Trophoblast cell (in vitro differentiated cells and primary cell): ENCODE results near the gene NEUROG1.
"Not testable (repeated sequence)": the region's sequence is repeated elsewhere in the genome, so short reads cannot be mapped to it uniquely, and the experiment has no call there.

ENCODE experiments used
- DNase-seq, 2 donors: peaks; one replicate each; pipeline ENCODE4 v3.0.0-alpha.2; 2016
- H2AFZ ChIP-seq: 2 replicates; pipeline ENCODE4 v1.6.1; 2013; ENCODE audit warnings: low read length, moderate library complexity, mild to moderate bottlenecking; ENCODE audit not compliant: insufficient read depth, poor library complexity
- H2AK5ac ChIP-seq: 2 replicates; pipeline ENCODE4 v1.6.1; 2013; ENCODE audit warnings: mild to moderate bottlenecking, low read length
- H2BK120ac ChIP-seq: 2 replicates; pipeline ENCODE4 v1.6.1; 2013; ENCODE audit warnings: low read length, mild to moderate bottlenecking, moderate library complexity; ENCODE audit not compliant: insufficient read depth, poor library complexity
- H2BK12ac ChIP-seq: 2 replicates; pipeline ENCODE4 v1.6.1; 2013; ENCODE audit warnings: mild to moderate bottlenecking, low read length, moderate library complexity
- H2BK5ac ChIP-seq: 2 replicates; pipeline ENCODE4 v1.6.1; 2013; ENCODE audit warnings: low read length, low read depth, moderate library complexity, mild to moderate bottlenecking; ENCODE audit not compliant: poor library complexity
- H3K14ac ChIP-seq: 2 replicates; pipeline ENCODE4 v1.6.1; 2013; ENCODE audit warnings: mild to moderate bottlenecking, low read length
- H3K18ac ChIP-seq: 2 replicates; pipeline ENCODE4 v1.6.1; 2013; ENCODE audit warnings: mild to moderate bottlenecking, low read length
- H3K23ac ChIP-seq: 2 replicates; pipeline ENCODE4 v1.6.1; 2013; ENCODE audit warnings: low read length
- H3K27ac ChIP-seq: 2 replicates; pipeline ENCODE4 v1.5.1; 2013; ENCODE audit warnings: low read depth, mild to moderate bottlenecking, inconsistent platforms, low read length, moderate library complexity
- H3K27me3 ChIP-seq: 2 replicates; pipeline ENCODE4 v1.6.1; 2013; ENCODE audit warnings: inconsistent platforms, mild to moderate bottlenecking, low read length, moderate library complexity; ENCODE audit not compliant: insufficient read depth
- H3K36me3 ChIP-seq, 2 experiments: 1 replicate in 1 of 2; 2 replicates in 1 of 2; pipeline ENCODE4 v1.6.1; 2013; ENCODE audit warnings: low read length in 2 of 2, mild to moderate bottlenecking in 2 of 2, moderate library complexity in 1 of 2; ENCODE audit not compliant: insufficient read depth in 2 of 2, control insufficient read depth in 1 of 2
- H3K4ac ChIP-seq: 2 replicates; pipeline ENCODE4 v1.6.1; 2013; ENCODE audit warnings: low read depth, mild to moderate bottlenecking, low read length, moderate library complexity
- H3K4me1 ChIP-seq, 2 experiments: 1 replicate in 1 of 2; 2 replicates in 1 of 2; pipeline ENCODE4 v1.6.1; 2013; ENCODE audit warnings: low read length in 2 of 2, mild to moderate bottlenecking in 2 of 2, moderate library complexity in 1 of 2; ENCODE audit not compliant: insufficient read depth in 2 of 2, control insufficient read depth in 1 of 2
- H3K4me2 ChIP-seq: 2 replicates; pipeline ENCODE4 v1.6.1; 2013; ENCODE audit warnings: inconsistent platforms, mild to moderate bottlenecking, low read length, moderate library complexity
- H3K4me3 ChIP-seq: 2 replicates; pipeline ENCODE4 v1.5.1; 2013; ENCODE audit warnings: mild to moderate bottlenecking, low read depth, low read length, inconsistent platforms
- H3K79me1 ChIP-seq: one replicate; pipeline ENCODE4 v1.6.1; 2013; ENCODE audit warnings: low read length
- H3K79me2 ChIP-seq: 2 replicates; pipeline ENCODE4 v1.6.1; 2013; ENCODE audit warnings: low read length, mild to moderate bottlenecking; ENCODE audit not compliant: control insufficient read depth, insufficient read depth, poor library complexity
- H3K9ac ChIP-seq: 2 replicates; pipeline ENCODE4 v1.6.1; 2013; ENCODE audit warnings: mild to moderate bottlenecking, low read length
- H3K9me3 ChIP-seq: 2 replicates; pipeline ENCODE4 v1.6.1; 2013; ENCODE audit warnings: low read depth, mild to moderate bottlenecking, control low read depth, inconsistent platforms, low read length; ENCODE audit not compliant: insufficient read depth
- H4K12ac ChIP-seq: 2 replicates; pipeline ENCODE4 v1.6.1; 2013; ENCODE audit warnings: low read depth, mild to moderate bottlenecking, low read length, moderate library complexity
- H4K8ac ChIP-seq: 2 replicates; pipeline ENCODE4 v1.6.1; 2013; ENCODE audit warnings: low read depth, mild to moderate bottlenecking, low read length, moderate library complexity
- H4K91ac ChIP-seq: one replicate; pipeline ENCODE4 v1.6.1; 2013; ENCODE audit warnings: low read depth, mild to moderate bottlenecking, low read length, moderate library complexity
- WGBS: extraction: QIAGEN DNeasy Blood & Tissue Kit; methylation state at CpG from one replicate; pipeline ENCODE4 v1.1.7; 2013; ENCODE audit warnings: missing lambda C conversion rate; ENCODE audit not compliant: insufficient read length, insufficient coverage; ENCODE audit errors: extremely low coverage; 5-methylcytosine and 5-hydroxymethylcytosine counted together

NEUROG1 gene

GRCh38 chr5:135501965-135502364 lies 33.8 kb downstream of the NEUROG1 start:
- no peak overlapping the region for H2AK5ac ChIP-seq
- no peak overlapping the region for H3K18ac ChIP-seq
- peaks cover 4% of the 10 kb centered on the region for H3K27me3 ChIP-seq
- no peak overlapping the region for H3K27ac ChIP-seq
- H3K14ac ChIP-seq = no peak overlapping the region
- H3K23ac ChIP-seq = no peak overlapping the region
- no peak overlapping the region for H2BK120ac ChIP-seq
- DNase-seq = no peak
- no peak overlapping the region for H2BK5ac ChIP-seq
- H4K8ac ChIP-seq = no peak overlapping the region
- no peak overlapping the region for H2BK12ac ChIP-seq
- H3K79me2 ChIP-seq = no peaks in the 10 kb centered on the region
- H3K36me3 ChIP-seq = no peaks in the 10 kb centered on the region
- no peak overlapping the region for H3K9ac ChIP-seq
- H3K4me2 ChIP-seq = no peak overlapping the region
- H4K12ac ChIP-seq = no peak overlapping the region
- no peak overlapping the region for H3K4ac ChIP-seq
- no peaks in the 10 kb centered on the region for H3K79me1 ChIP-seq
- H2AFZ ChIP-seq = no peak overlapping the region
- H3K4me1 ChIP-seq = peaks cover 0 to 2% of the 10 kb centered on the region in 2 experiments
- WGBS = no CpG with 5 or more reads among the region's 2 CpGs
- no peak overlapping the region for H4K91ac ChIP-seq
- H3K9me3 ChIP-seq = no peaks in the 10 kb centered on the region
- H3K4me3 ChIP-seq = no peak overlapping the region

- Histone ChIP-seq H3K36me3 (no peaks in the 10 kb centered on the region), H3K14ac (no peak overlapping the region), H4K12ac (no peak overlapping the region), H3K79me1 (no peaks in the 10 kb centered on the region), H4K8ac (no peak overlapping the region), H3K79me2 (no peaks in the 10 kb centered on the region), H2AK5ac (no peak overlapping the region), H3K18ac (no peak overlapping the region), H3K27ac (no peak overlapping the region), H3K4me2 (no peak overlapping the region), H3K27me3 (peaks cover 1% of the 10 kb centered on the region), H2AFZ (no peak overlapping the region), H3K4ac (no peak overlapping the region), H3K23ac (peak overlapping the region; percentile 68), H3K4me1 (peaks cover 0 to 2% of the 10 kb centered on the region in 2 experiments), H2BK12ac (no peak overlapping the region), H3K9ac (no peak overlapping the region), H3K4me3 (no peak overlapping the region), H3K9me3 (no peaks in the 10 kb centered on the region), H2BK120ac (no peak overlapping the region), H4K91ac (no peak overlapping the region), H2BK5ac (no peak overlapping the region)
- WGBS = no CpG with 5 or more reads among the region's 2 CpGs
- DNase-seq = no peak
Measured at GRCh38 chr5:135498637-135498995, 37.1 kb downstream of the NEUROG1 start.

- Histone ChIP-seq H3K27ac (no peak overlapping the region), H3K23ac (no peak overlapping the region), H2BK12ac (no peak overlapping the region), H3K18ac (no peak overlapping the region), H3K4me1 (peaks cover 0 to 4% of the 10 kb centered on the region in 2 experiments), H3K4ac (no peak overlapping the region), H3K36me3 (no peaks in the 10 kb centered on the region), H3K27me3 (no peaks in the 10 kb centered on the region), H2BK5ac (no peak overlapping the region), H3K9me3 (no peaks in the 10 kb centered on the region), H3K4me3 (no peak overlapping the region), H3K4me2 (no peak overlapping the region), H2BK120ac (no peak overlapping the region), H4K8ac (no peak overlapping the region), H2AFZ (no peak overlapping the region), H4K12ac (no peak overlapping the region), H4K91ac (no peak overlapping the region), H3K9ac (no peak overlapping the region), H3K79me2 (no peaks in the 10 kb centered on the region), H3K79me1 (no peaks in the 10 kb centered on the region), H2AK5ac (no peak overlapping the region), H3K14ac (no peak overlapping the region)
- no peak for DNase-seq
- WGBS = no CpG with 5 or more reads among the region's 8 CpGs
Measured at GRCh38 chr5:135497971-135498636, 37.7 kb downstream of the NEUROG1 start.

DNA sequence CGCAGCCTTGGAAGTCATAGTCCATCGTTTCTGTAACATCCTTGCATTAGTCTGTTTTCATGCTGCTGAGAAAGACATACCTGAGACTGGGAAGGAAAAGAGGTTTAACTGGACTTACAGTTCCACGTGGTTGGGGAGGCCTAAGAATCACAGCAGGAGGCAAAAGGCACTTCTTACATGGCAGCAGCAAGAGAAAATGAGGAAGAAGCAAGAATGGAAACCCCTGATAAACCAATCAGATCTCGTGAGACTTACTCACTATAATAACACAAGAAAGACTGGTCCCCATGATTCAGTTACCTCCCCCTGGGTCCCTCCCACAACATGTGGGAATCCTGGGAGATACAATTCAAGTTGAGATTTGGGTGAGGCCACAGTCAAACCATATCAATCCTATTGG lies 40.2 kb downstream of the NEUROG1 start:
- not testable (repeated sequence) for H4K8ac ChIP-seq, H2AK5ac ChIP-seq, H3K14ac ChIP-seq, H3K27ac ChIP-seq, H4K91ac ChIP-seq, H3K79me2 ChIP-seq, H3K9me3 ChIP-seq, H2BK12ac ChIP-seq, H3K18ac ChIP-seq, H2AFZ ChIP-seq, DNase-seq, H4K12ac ChIP-seq, H3K23ac ChIP-seq, H2BK120ac ChIP-seq, H2BK5ac ChIP-seq, H3K36me3 ChIP-seq, H3K79me1 ChIP-seq, H3K9ac ChIP-seq, H3K4ac ChIP-seq, H3K4me3 ChIP-seq, H3K4me2 ChIP-seq
- WGBS = no CpG with 5 or more reads among the region's 4 CpGs
- peaks cover 22% of the 10 kb centered on the region for H3K27me3 ChIP-seq
- H3K4me1 ChIP-seq = peaks cover 2 to 11% of the 10 kb centered on the region in 2 experiments
